IMR-90 (cell line): ENCODE data around the gene UBE2B. TPM values are rescaled to one million over a fixed set of nuclear protein-coding genes. Genes with fewer than 3 reads are reported as not detected.

ENCODE experiments used
- ATAC-seq: fragments of 200-7000 bp; cut with Tn5 transposase; 2 replicates; pipeline ENCODE4 v1.9.1; 2020; ENCODE audit warnings: low read depth, mild to moderate bottlenecking, moderate library complexity
- BruUV-seq: library from RNA; stranded (reverse); fragments of 400-500 nt; replicated peaks from 2 replicates; lab custom pipeline; 2021; lab: Mats Ljungman, UMichigan
- CTCF ChIA-PET: fragments of 300-600 bp; formaldehyde crosslinking; extraction: SDS; loops from one replicate; lab custom pipeline; 2021; ENCODE audit warnings: antibody characterized with exemption; lab: Yijun Ruan, JAX
- POLR2A ChIA-PET: fragments of 300-600 bp; sonication (Branson Sonifier 250); formaldehyde crosslinking; loops from one replicate; lab custom pipeline; 2022; ENCODE audit warnings: antibody characterized with exemption; ENCODE audit not compliant: unreplicated experiment; lab: Charles Lee
- DNase-seq: peaks from one replicate; pipeline ENCODE4 v3.0.0; 2013
- H2AFZ ChIP-seq: replicated peaks from 2 replicates; pipeline ENCODE3; 2013; ENCODE audit warnings: low read length, mild to moderate bottlenecking; ENCODE audit not compliant: poor library complexity
- H2AK5ac ChIP-seq: 2 replicates; pipeline ENCODE4 v1.6.1; 2013; ENCODE audit warnings: low read depth, low read length, inconsistent platforms
- H2AK9ac ChIP-seq: replicated peaks from 2 replicates; pipeline ENCODE3; 2013; ENCODE audit warnings: mild to moderate bottlenecking, low read depth, low read length, moderate library complexity; ENCODE audit not compliant: poor library complexity
- H2BK120ac ChIP-seq: 2 replicates; pipeline ENCODE4 v1.6.1; 2013; ENCODE audit warnings: low read depth, low read length, inconsistent platforms
- H2BK15ac ChIP-seq: 3 replicates; pipeline ENCODE4 v1.6.1; 2013; ENCODE audit warnings: low read depth, low read length, inconsistent platforms
- H2BK20ac ChIP-seq: 2 replicates; pipeline ENCODE4 v1.6.1; 2013; ENCODE audit warnings: low read depth, mild to moderate bottlenecking, inconsistent platforms, low read length, moderate library complexity
- H2BK5ac ChIP-seq: 2 replicates; pipeline ENCODE4 v1.6.1; 2013; ENCODE audit warnings: mild to moderate bottlenecking, low read depth, low read length, inconsistent platforms; ENCODE audit not compliant: poor library complexity, severe bottlenecking
- H3K14ac ChIP-seq: replicated peaks from 2 replicates; pipeline ENCODE4 v1.6.1; 2013; ENCODE audit warnings: low read depth, low read length, inconsistent platforms
- H3K18ac ChIP-seq: 2 replicates; pipeline ENCODE4 v1.6.1; 2013; ENCODE audit warnings: low read depth, low read length, control low read depth
- H3K23ac ChIP-seq: 2 replicates; pipeline ENCODE4 v1.6.1; 2013; ENCODE audit warnings: low read depth, low read length, inconsistent platforms
- H3K27ac ChIP-seq: 2 replicates; pipeline ENCODE4 v1.5.1; 2013; ENCODE audit warnings: mild to moderate bottlenecking, control low read depth, low read length; ENCODE audit not compliant: insufficient read depth
- H3K27me3 ChIP-seq: 2 replicates; pipeline ENCODE4 v1.6.1; 2013; ENCODE audit warnings: low read length; ENCODE audit not compliant: control insufficient read depth, insufficient read depth
- H3K36me3 ChIP-seq: 2 replicates; pipeline ENCODE4 v1.6.1; 2013; ENCODE audit warnings: low read length, mixed read lengths; ENCODE audit not compliant: control insufficient read depth, insufficient read depth
- H3K4ac ChIP-seq: 2 replicates; pipeline ENCODE4 v1.6.1; 2013; ENCODE audit warnings: low read depth, low read length, inconsistent platforms
- H3K4me1 ChIP-seq: 2 replicates; pipeline ENCODE4 v1.6.1; 2013; ENCODE audit warnings: low read length, mixed read lengths; ENCODE audit not compliant: control insufficient read depth, insufficient read depth
- H3K4me2 ChIP-seq: 2 replicates; pipeline ENCODE4 v1.6.1; 2013; ENCODE audit warnings: low read depth, mild to moderate bottlenecking, control low read depth, low read length, moderate library complexity
- H3K4me3 ChIP-seq: 2 replicates; pipeline ENCODE4 v1.5.1; 2013; ENCODE audit warnings: low read depth, mild to moderate bottlenecking, control low read depth, low read length, moderate library complexity; ENCODE audit not compliant: insufficient read depth
- H3K56ac ChIP-seq: 2 replicates; pipeline ENCODE4 v1.6.1; 2013; ENCODE audit warnings: low read length, inconsistent platforms; ENCODE audit not compliant: insufficient read depth; ENCODE audit errors: extremely low read depth
- H3K79me1 ChIP-seq, 2 experiments: 2 replicates each; pipeline ENCODE4 v1.6.1; 2013; ENCODE audit warnings: low read length in 2 of 2, inconsistent platforms in 1 of 2, low read depth in 1 of 2
- H3K9ac ChIP-seq: 2 replicates; pipeline ENCODE4 v1.6.1; 2013; ENCODE audit warnings: low read depth, low read length, control low read depth
- H3K9me1 ChIP-seq: 2 replicates; pipeline ENCODE4 v1.6.1; 2013; ENCODE audit warnings: low read length, inconsistent platforms; ENCODE audit not compliant: insufficient read depth
- H3K9me3 ChIP-seq: 2 replicates; pipeline ENCODE4 v1.6.1; 2013; ENCODE audit warnings: low read length; ENCODE audit not compliant: control insufficient read depth, insufficient read depth
- H4K20me1 ChIP-seq: 2 replicates; pipeline ENCODE4 v1.6.1; 2013; ENCODE audit warnings: low read length, inconsistent platforms; ENCODE audit not compliant: insufficient read depth
- H4K5ac ChIP-seq: 2 replicates; pipeline ENCODE4 v1.6.1; 2013; ENCODE audit warnings: mild to moderate bottlenecking, low read depth, low read length, control low read depth
- H4K8ac ChIP-seq, 2 experiments: 2 replicates each; pipeline ENCODE4 v1.6.1; 2013; ENCODE audit warnings: low read depth in 2 of 2, low read length in 2 of 2, control low read depth in 1 of 2, inconsistent platforms in 1 of 2
- H4K91ac ChIP-seq: 2 replicates; pipeline ENCODE4 v1.6.1; 2013; ENCODE audit warnings: low read depth, low read length, inconsistent platforms; ENCODE audit not compliant: insufficient read depth
- CHD1 ChIP-seq: IDR thresholded peaks from 2 replicates; pipeline ENCODE4 v1.6.1; 2012; ENCODE audit warnings: low read depth, low read length, improper control_type of control experiment
- CTCF ChIP-seq: conservative IDR thresholded peaks from 2 replicates; pipeline ENCODE4 v1.5.1; 2012; ENCODE audit warnings: mild to moderate bottlenecking, low read depth, low read length, improper control_type of control experiment
- ELK1 ChIP-seq: fragments of 150-350 bp; IDR thresholded peaks from 2 replicates; pipeline ENCODE4 v1.6.1; 2016; ENCODE audit warnings: low read depth, mild to moderate bottlenecking, low read length, moderate library complexity, borderline replicate concordance
- FOS ChIP-seq: fragments of 150-350 bp; IDR thresholded peaks from 2 replicates; pipeline ENCODE4 v1.6.1; 2016; ENCODE audit warnings: low read depth, low read length
- MAZ ChIP-seq: IDR thresholded peaks from 2 replicates; pipeline ENCODE4 v1.6.1; 2012; ENCODE audit warnings: low read depth, mild to moderate bottlenecking, low read length, improper control_type of control experiment, moderate library complexity, borderline replicate concordance
- MXI1 ChIP-seq: IDR thresholded peaks from 2 replicates; pipeline ENCODE4 v1.6.1; 2012; ENCODE audit warnings: low read depth, mild to moderate bottlenecking, low read length, moderate library complexity, borderline replicate concordance
- POLR2A ChIP-seq: IDR thresholded peaks from 2 replicates; pipeline ENCODE4 v1.6.1; 2012; ENCODE audit warnings: mild to moderate bottlenecking, low read depth, low read length
- SMC3 ChIP-seq: fragments of 150-350 bp; IDR thresholded peaks from 2 replicates; pipeline ENCODE4 v1.6.1; 2016; ENCODE audit warnings: low read depth, mild to moderate bottlenecking, antibody characterized with exemption, low read length, moderate library complexity
- WGBS, 2 experiments: methylation state at CpG; one replicate each; pipeline versions ENCODE4 v1.1.5 to v1.1.7; 2013; ENCODE audit warnings: missing lambda C conversion rate in 2 of 2; ENCODE audit not compliant: insufficient read length in 1 of 2; ENCODE audit errors: extremely low coverage in 2 of 2; 5-methylcytosine and 5-hydroxymethylcytosine counted together
- dilution Hi-C: fragments of 300-500 bp; cut with HindIII; formaldehyde crosslinking; loops from one replicate; pipeline ENCODE4 v1.14.3; 2018; ENCODE audit warnings: low sequenced_read_pairs; ENCODE audit not compliant: unreplicated experiment
- in situ Hi-C: fragments of 300-500 bp; cut with MboI; formaldehyde crosslinking; loops from 3 replicates; pipeline ENCODE4 v1.14.3; 2019; ENCODE audit warnings: low sequenced_read_pairs, inconsistent platforms, mixed read lengths
- intact Hi-C: fragments of 100-400 bp; cut with micrococcal nuclease; formaldehyde crosslinking; loops from 2 replicates; pipeline ENCODE4 v1.10.0; 2022
- polyA plus RNA-seq, 3 experiments: library from polyadenylated mRNA; depleted of rRNA; stranded (reverse); fragments of >200 nt; gene quantifications; 2 replicates each; pipeline ENCODE4 v1.2.3, GENCODE V29; 2012; ENCODE audit warnings: low replicate concordance in 1 of 3
- total RNA-seq: library from RNA; depleted of rRNA; stranded (reverse); fragments of >200 nt; gene quantifications from 2 replicates; pipeline ENCODE4 v1.2.3, GENCODE V29; 2012

The UBE2B gene
- total and polyA plus RNA-seq, 2 of the 4 experiments (the other 2 are of a cell fraction) = 6.3 to 46.0 TPM

GRCh38 chr5:134411228-134411545 is 39.8 kb downstream of the UBE2B start:
- 8% methylated on average over 5 of the region's 9 CpGs; no CpG with 5 or more reads in 1 of the 2 experiments for WGBS, 2 experiments
- DNase-seq = no peak
- Histone ChIP-seq H4K5ac (no peak overlapping the region), H3K9me1 (peaks cover 5% of the 10 kb centered on the region), H4K20me1 (no peaks in the 10 kb centered on the region; the same call in 1 of the 2 replicates), H3K27ac (peak overlapping the region; percentile 23; the same call in 1 of the 2 replicates), H2AK5ac (peak overlapping the region; percentile 29), H3K14ac (0 out of 2 replicates have a peak overlapping the region, but pooled peaks have one; percentile 25), H2BK120ac (no peak overlapping the region), H3K4ac (peak overlapping the region; percentile 58; the same call in 1 of the 2 replicates), H4K91ac (0 out of 2 replicates have a peak overlapping the region, but pooled peaks have one; percentile 39), H3K18ac (no peak overlapping the region), H3K23ac (peak overlapping the region; percentile 63; the same call in 1 of the 2 replicates), H2BK15ac (no peak overlapping the region), H3K36me3 (peaks cover 6% of the 10 kb centered on the region), H3K4me2 (peak overlapping the region; percentile 95), H2BK5ac (peak overlapping the region; percentile 18), H3K9ac (peak overlapping the region; percentile 71), H3K27me3 (no peaks in the 10 kb centered on the region), H3K56ac (peak overlapping the region; percentile 46; the same call in 1 of the 2 replicates), H3K79me1 (peaks cover 23 to 45% of the 10 kb centered on the region in 2 experiments), H2AFZ (peak overlapping the region; percentile 100), H4K8ac (peak overlapping the region; percentile 80 to 99; a peak in 3 of 4 replicates), H2BK20ac (no peak overlapping the region), H2AK9ac (peak overlapping the region; percentile 90), H3K9me3 (no peaks in the 10 kb centered on the region), H3K4me3 (peak overlapping the region; percentile 71), H3K4me1 (peaks cover 10% of the 10 kb centered on the region)
- ChIA-PET POLR2A (interaction anchor here (0.6 kb wide), 1 partner anchor 114 kb away, joined by 9 read pairs; no protein-coding TSS in a partner anchor), CTCF (interaction anchor here (0.7 to 1.5 kb wide), 7 partner anchors 19 to 176 kb away, joined by 3 to 5 read pairs (median 3); no protein-coding TSS in a partner anchor)
- BruUV-seq = no TSS peak
- in situ Hi-C loops (loop anchor here (10.0 kb wide), 1 partner anchor 114 kb away; the partner anchor contains the start of gene JADE2), intact Hi-C loops (loop anchor here (1.0 kb wide), 2 partner anchors 92 to 166 kb away; no protein-coding TSS in a partner anchor), dilution Hi-C loops (no loop called here)
- TF ChIP-seq ELK1 (no peak), CTCF (no peak), SMC3 (no peak), FOS (no peak), POLR2A (no peak), MAZ (no peak), CHD1 (no peak), MXI1 (no peak)
- ATAC-seq = no peak
